ENCODE results near the gene YPEL1. TPM values are rescaled to one million over a fixed set of nuclear protein-coding genes. Genes with fewer than 3 reads are reported as not detected.
"Not testable (repeated sequence)": the region's sequence is repeated elsewhere in the genome, so short reads cannot be mapped to it uniquely, and the experiment has no call there.

YPEL1 gene
- total and polyA plus RNA-seq, 4 donors: 1.6 to 15.1 (median 3.5) TPM

DNA sequence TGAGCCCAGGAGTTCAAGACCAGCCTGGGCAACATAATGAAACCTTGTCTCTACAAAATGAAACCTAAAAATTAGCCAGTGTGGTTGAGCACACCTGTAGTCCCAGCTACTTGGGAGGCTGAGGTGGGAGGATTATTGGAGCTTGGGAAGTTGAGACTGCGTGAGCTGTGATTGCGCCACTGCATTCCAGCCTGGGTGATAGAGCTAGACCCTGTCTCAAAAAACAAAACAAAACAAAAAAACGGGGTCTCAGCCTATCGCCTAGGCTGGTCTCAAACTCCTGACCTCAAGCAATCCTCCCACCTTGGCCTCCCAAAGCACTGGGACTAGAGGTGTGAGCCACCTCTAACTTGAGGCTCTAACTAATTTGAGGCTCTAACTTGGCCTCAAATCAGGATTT lies 56.2 kb downstream of the YPEL1 start:
- no peak for ATAC-seq (ENCODE audit: insufficient read depth, low FRiP score)
- Histone ChIP-seq H3K9me3 (ENCODE audit: control insufficient read depth in 4 of 4, insufficient read depth in 3 of 4, low read length in 3 of 4) (no peaks in the 10 kb centered on the region), H3K27ac (ENCODE audit: low read depth in 1 of 2, low read length in 1 of 2) (no peak overlapping the region), H3K36me3 (ENCODE audit: control insufficient read depth in 4 of 4, insufficient read depth in 4 of 4, low read length in 4 of 4) (peaks cover 2 to 52% (median 11%) of the 10 kb centered on the region in 4 donors), H3K27me3 (ENCODE audit: control insufficient read depth in 3 of 3, insufficient read depth in 3 of 3, low read length in 2 of 3) (no peaks in the 10 kb centered on the region), H3K9ac (ENCODE audit: insufficient read depth in 1 of 2, low read length in 2 of 2) (no peak overlapping the region), H3K4me1 (ENCODE audit: control insufficient read depth in 5 of 5, insufficient read depth in 5 of 5, low read length in 5 of 5) (no peaks in the 10 kb centered on the region), H3K4me3 (no peak overlapping the region)
- TF ChIP-seq, protein P1, sequence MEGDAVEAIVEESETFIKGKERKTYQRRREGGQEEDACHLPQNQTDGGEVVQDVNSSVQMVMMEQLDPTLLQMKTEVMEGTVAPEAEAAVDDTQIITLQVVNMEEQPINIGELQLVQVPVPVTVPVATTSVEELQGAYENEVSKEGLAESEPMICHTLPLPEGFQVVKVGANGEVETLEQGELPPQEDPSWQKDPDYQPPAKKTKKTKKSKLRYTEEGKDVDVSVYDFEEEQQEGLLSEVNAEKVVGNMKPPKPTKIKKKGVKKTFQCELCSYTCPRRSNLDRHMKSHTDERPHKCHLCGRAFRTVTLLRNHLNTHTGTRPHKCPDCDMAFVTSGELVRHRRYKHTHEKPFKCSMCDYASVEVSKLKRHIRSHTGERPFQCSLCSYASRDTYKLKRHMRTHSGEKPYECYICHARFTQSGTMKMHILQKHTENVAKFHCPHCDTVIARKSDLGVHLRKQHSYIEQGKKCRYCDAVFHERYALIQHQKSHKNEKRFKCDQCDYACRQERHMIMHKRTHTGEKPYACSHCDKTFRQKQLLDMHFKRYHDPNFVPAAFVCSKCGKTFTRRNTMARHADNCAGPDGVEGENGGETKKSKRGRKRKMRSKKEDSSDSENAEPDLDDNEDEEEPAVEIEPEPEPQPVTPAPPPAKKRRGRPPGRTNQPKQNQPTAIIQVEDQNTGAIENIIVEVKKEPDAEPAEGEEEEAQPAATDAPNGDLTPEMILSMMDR (IDR thresholded peaks at IDR 0.05; ENCODE audit: control extremely low read depth, extremely low read depth): no peak
- no peak for DNase-seq
- WGBS, 2 donors: 94 to 99% methylated on average over 4 of the region's 4 CpGs

DNA sequence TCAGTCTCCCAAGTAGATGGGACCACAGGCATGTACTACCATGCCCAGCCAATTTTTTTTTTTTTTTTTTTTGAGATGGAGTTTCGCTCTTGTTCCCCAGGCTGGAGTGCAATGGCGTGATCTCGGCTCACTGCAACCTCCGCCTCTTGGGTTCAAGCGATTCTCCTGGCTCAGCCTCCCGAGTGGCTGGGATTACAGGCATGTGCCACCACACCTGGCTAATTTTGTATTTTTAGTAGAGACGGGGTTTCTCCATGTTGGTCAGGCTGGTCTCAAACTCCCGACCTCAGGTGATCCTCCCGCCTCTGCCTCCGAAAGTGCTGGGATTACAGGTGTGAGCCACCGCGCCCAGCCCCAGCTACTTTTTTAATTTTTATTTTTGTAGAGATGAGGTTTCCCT lies 56.8 kb downstream of the YPEL1 start:
- WGBS, 2 donors: 96 to 97% methylated on average over 12 of the region's 12 CpGs
- H3K4me1 ChIP-seq (ENCODE audit: control insufficient read depth in 5 of 5, insufficient read depth in 5 of 5, low read length in 5 of 5); H3K27me3 ChIP-seq (ENCODE audit: control insufficient read depth in 3 of 3, insufficient read depth in 3 of 3, low read length in 2 of 3); ATAC-seq (ENCODE audit: insufficient read depth, low FRiP score); DNase-seq; H3K9me3 ChIP-seq (ENCODE audit: control insufficient read depth in 4 of 4, insufficient read depth in 3 of 4, low read length in 3 of 4); H3K4me3 ChIP-seq; H3K9ac ChIP-seq (ENCODE audit: insufficient read depth in 1 of 2, low read length in 2 of 2); H3K27ac ChIP-seq (ENCODE audit: low read depth in 1 of 2, low read length in 1 of 2): not testable (repeated sequence)
- H3K36me3 ChIP-seq (ENCODE audit: control insufficient read depth in 4 of 4, insufficient read depth in 4 of 4, low read length in 4 of 4): peaks cover 4 to 54% (median 11%) of the 10 kb centered on the region in 4 donors

DNA sequence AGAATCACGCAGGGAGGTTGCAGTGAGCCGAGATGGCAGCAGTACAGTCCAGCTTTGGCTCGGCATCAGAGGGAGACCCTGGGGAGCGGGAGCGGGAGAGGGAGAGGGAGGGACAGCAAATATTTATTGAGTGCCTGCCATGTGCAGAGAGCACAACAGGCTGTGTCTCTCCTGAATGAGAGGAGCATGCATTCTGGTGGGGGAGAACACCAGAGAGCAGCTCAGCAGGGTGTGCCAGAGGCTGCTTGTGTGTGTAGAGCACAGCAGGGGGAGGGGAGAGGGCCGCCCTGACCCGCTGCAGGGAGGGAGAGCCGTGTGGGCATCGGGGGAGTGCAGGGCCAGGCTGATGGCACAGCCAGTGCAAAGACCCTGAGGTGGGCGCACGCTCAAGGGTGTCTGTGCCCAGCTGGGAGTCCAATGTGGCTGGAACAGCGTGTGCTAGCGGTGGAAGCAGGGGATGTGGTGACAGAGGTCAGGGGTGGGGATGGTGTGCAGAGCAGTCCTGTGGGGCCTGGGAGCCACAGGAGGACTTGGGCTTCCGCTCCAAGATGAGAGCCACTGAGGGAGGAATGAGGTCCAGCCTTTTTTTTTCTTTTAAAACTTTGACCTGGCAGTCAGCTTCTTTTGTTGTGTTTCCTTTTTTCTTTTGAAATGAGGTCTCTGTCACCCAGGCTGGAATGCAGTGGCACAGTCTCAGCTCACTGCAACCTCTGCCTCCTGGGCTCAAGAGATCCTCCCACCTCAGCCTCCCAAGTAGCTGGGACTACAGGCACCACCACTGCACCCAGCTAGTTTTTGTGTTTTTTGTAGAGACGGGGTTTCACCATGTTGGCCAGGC lies 57.8 kb downstream of the YPEL1 start:
- TF ChIP-seq, protein P1 (IDR thresholded peaks at IDR 0.05; ENCODE audit: control extremely low read depth, extremely low read depth): no peak
- Histone ChIP-seq H3K9ac (ENCODE audit: insufficient read depth in 1 of 2, low read length in 2 of 2) (no peak overlapping the region), H3K27ac (ENCODE audit: low read depth in 1 of 2, low read length in 1 of 2) (no peak overlapping the region), H3K4me1 (ENCODE audit: control insufficient read depth in 5 of 5, insufficient read depth in 5 of 5, low read length in 5 of 5) (no peaks in the 10 kb centered on the region), H3K36me3 (ENCODE audit: control insufficient read depth in 4 of 4, insufficient read depth in 4 of 4, low read length in 4 of 4) (peaks cover 4 to 55% (median 9%) of the 10 kb centered on the region in 4 donors), H3K9me3 (ENCODE audit: control insufficient read depth in 4 of 4, insufficient read depth in 3 of 4, low read length in 3 of 4) (no peaks in the 10 kb centered on the region), H3K4me3 (no peak overlapping the region), H3K27me3 (ENCODE audit: control insufficient read depth in 3 of 3, insufficient read depth in 3 of 3, low read length in 2 of 3) (no peaks in the 10 kb centered on the region)
- 93 to 95% methylated on average over 15 of the region's 15 CpGs for whole genome bisulfite sequencing, 2 donors
- DNase-seq: no peak
- ATAC-seq (ENCODE audit: insufficient read depth, low FRiP score): no peak

DNA sequence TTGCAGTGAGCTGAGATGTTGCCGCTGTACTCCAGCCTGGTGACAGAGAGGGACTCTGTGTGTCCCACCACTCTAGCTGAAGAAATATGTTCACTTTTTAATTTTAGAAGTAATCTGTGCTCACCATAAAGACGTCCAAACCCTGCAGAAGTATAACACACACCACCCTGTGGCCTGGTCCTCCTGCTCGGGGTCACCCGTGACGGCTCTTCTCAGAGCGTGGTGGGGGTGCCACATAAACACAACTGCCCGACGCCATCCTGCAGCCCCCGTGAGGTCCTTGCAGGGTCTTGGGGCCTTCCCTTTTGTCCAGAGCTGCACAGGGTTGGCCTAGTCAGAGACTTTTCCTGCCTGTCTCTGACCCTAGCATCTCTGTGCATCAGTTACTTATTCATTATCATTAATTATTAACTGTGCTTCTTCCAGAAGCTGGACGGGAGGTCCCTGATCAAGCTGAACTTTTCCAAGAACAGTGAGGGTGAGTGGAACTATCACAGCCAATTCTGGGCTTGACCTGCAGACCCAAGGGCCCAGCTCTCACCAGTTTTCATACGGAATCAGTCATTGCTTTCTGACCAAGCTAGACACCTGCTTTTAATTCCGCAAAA lies 60.9 kb downstream of the YPEL1 start:
- Histone ChIP-seq H3K27ac (ENCODE audit: low read depth in 1 of 2, low read length in 1 of 2) (no peak overlapping the region), H3K27me3 (ENCODE audit: control insufficient read depth in 3 of 3, insufficient read depth in 3 of 3, low read length in 2 of 3) (no peaks in the 10 kb centered on the region), H3K9ac (ENCODE audit: insufficient read depth in 1 of 2, low read length in 2 of 2) (no peak overlapping the region), H3K9me3 (ENCODE audit: control insufficient read depth in 4 of 4, insufficient read depth in 3 of 4, low read length in 3 of 4) (no peaks in the 10 kb centered on the region), H3K36me3 (ENCODE audit: control insufficient read depth in 4 of 4, insufficient read depth in 4 of 4, low read length in 4 of 4) (peaks cover 6 to 48% (median 14%) of the 10 kb centered on the region in 4 donors), H3K4me3 (no peak overlapping the region), H3K4me1 (ENCODE audit: control insufficient read depth in 5 of 5, insufficient read depth in 5 of 5, low read length in 5 of 5) (no peaks in the 10 kb centered on the region)
- 96% methylated on average over 12 of the region's 12 CpGs for WGBS, 2 donors
- no peak for ATAC-seq (ENCODE audit: insufficient read depth, low FRiP score)
- TF ChIP-seq, protein P1 (IDR thresholded peaks at IDR 0.05; ENCODE audit: control extremely low read depth, extremely low read depth): no peak
- no peak for DNase-seq

All from lung (tissue), 12 donors.